Fibroblast of pulmonary artery (primary cell): ENCODE measurements around the gene CBX3.
"Not testable (repeated sequence)": the region's sequence is repeated elsewhere in the genome, so short reads cannot be mapped to it uniquely, and the experiment has no call there.

Experiments used
- DNase-seq: peaks from one replicate; pipeline ENCODE4 v3.0.0-alpha.2; 2010; ENCODE audit warnings: low read depth
- H3K4me3 ChIP-seq: replicated peaks from 2 replicates; pipeline ENCODE4 v1.5.1; 2011; ENCODE audit warnings: low read depth, mild to moderate bottlenecking, control low read depth, low read length, moderate library complexity
- TF ChIP-seq, protein P1 (sequence below): IDR thresholded peaks from 2 replicates; pipeline ENCODE4 v1.5.1; 2011; ENCODE audit warnings: mild to moderate bottlenecking, control low read depth, low read length, inconsistent platforms; ENCODE audit errors: missing control alignments

The CBX3 gene

DNA sequence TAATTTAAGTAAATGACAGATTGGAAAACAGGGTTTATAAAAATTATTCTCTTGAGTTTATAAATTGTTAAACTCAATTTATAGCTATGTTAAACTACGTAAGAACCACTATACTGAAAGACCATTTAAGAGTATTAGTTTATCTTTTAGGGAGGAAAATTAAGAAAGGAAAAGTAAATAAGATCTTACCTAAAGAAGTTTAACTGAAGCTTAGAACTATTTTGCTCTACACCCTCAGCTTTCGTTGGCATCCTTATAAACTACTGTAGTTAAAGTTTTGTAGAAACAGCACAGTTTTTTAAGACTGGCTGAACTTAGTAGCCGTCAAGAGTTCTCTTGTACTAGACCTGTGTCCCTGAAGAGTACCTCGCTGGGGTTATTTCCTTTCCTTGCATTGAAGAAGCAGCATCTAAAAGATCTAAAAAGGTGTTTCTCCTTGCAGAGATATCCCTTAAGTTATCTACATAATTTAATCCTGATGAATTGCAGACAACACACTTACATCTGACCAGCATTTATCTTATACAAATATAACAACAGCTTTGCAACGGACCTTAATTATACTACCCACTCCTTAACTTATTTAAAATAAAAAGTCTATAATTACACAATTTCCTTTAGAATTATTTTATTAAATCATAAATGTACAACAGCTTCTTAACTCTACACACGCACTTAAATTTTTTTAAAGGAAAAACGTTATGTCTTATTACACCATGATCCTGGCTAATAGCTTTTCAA lies 10.1 kb upstream of the CBX3 start:
- no peak for DNase-seq
- TF ChIP-seq, protein P1, sequence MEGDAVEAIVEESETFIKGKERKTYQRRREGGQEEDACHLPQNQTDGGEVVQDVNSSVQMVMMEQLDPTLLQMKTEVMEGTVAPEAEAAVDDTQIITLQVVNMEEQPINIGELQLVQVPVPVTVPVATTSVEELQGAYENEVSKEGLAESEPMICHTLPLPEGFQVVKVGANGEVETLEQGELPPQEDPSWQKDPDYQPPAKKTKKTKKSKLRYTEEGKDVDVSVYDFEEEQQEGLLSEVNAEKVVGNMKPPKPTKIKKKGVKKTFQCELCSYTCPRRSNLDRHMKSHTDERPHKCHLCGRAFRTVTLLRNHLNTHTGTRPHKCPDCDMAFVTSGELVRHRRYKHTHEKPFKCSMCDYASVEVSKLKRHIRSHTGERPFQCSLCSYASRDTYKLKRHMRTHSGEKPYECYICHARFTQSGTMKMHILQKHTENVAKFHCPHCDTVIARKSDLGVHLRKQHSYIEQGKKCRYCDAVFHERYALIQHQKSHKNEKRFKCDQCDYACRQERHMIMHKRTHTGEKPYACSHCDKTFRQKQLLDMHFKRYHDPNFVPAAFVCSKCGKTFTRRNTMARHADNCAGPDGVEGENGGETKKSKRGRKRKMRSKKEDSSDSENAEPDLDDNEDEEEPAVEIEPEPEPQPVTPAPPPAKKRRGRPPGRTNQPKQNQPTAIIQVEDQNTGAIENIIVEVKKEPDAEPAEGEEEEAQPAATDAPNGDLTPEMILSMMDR: no peak
- no peak overlapping the region for H3K4me3 ChIP-seq

DNA sequence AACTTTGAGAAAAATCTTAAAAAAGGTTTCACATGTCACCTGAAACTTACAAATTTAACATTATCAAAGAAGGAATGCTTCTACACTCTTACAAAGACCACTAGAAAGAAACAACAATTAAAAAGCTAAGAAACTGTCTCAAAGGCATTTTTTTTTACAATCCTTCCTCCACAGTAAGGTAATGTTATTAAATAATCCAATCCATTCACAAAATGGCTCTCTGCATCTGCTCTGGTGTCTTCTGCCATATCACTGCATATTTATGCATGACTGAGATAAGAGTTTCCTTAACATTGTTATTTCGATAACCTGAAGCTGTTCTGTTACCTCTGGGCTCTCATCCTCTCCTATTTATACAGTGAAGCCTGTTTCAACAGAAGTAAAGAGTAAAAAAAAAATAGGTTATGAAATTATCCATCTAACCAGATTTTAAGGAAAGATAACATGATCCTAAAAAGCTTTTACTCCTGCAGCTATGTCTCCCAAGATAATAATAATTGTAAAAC lies 9.5 kb upstream of the CBX3 start:
- no peak overlapping the region for H3K4me3 ChIP-seq
- no peak for DNase-seq
- TF ChIP-seq, protein P1: no peak

DNA sequence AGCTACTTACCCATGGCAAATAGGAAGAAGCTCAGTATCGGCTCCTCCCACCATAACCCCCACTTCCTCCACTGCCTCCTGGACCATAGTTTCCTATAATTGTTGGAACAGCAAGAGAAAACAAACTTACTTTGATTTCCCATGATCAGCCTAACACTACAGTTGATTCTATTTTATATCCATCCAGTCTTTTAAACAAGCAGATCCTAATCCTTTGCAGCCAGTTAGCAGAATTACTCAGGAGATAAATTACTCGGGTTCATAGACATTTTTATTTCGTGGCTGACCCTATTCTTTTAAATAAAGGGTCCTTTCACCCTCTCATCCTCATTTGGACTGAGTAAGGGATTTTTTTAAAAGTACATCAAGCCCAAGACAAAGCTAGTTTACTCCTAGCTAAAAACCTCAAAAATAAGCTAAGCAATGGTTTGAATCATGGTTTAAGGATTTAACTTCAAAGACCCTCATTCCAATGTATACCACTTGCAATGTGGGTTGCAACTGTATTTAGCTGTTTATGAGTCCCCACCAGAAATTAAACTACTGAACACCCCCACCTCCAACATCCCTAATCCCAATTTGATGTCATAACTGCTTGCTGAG lies 9.0 kb upstream of the CBX3 start:
- DNase-seq: no peak
- H3K4me3 ChIP-seq: no peak overlapping the region
- TF ChIP-seq, protein P1: no peak

DNA sequence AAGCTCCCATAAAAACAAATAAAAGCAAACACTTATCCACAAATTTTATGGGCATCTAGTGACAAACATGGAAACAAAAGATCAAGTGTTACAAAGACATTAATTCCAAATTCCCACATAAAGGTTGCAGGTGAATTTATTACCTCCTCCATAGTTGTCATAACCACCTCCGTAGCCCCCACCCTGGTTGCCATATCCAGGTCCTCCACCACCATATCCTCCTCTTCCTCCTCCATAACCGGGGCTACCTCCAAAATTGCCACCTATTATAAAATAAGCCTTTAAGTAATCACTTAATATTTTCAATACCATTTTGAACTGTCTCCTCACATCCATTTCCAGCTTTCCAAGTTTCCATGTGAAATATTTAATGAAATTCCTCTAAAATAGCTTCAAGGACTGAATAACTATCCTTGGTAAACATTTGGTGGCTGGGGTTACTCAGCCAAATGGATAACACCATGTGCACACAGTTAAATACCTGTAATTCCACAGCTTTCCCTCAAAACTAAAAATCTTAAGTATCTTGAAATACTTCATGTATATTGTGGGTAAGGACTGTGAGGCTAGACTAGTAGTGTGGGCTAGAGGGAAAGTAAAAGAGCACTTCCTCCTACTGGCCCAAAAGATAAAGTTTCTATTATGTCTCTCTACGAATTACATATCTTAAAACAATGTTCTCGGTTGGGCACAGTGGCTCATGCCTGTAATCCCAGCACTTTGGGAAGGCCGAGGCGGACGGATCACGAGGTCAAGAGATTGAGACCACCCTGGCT lies 7.9 kb upstream of the CBX3 start:
- no peak for DNase-seq
- H3K4me3 ChIP-seq: no peak overlapping the region

DNA sequence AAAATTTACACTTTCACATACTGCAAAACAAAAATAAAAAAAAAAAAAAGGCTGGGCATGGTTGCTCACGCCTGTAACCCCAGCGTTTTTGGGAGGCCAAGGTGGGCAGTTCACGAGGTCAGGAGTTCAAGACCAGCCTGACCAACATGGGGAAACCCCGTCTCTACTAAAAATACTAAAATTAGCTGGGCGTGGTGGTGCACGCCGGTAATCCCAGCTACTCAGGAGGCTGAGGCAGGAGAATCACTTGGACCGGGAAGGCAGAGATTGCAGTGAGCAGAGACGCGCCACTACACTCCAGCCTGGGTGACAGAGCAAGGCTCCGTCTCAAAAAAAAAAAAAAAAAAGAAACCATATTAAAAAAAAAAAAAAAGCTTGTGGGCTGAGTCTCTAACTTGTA lies 6.8 kb upstream of the CBX3 start:
- not testable (repeated sequence) for H3K4me3 ChIP-seq, DNase-seq

More for the DNA sequence above, 7.9 kb upstream of the CBX3 start:
- TF ChIP-seq, protein P1: no peak

DNA sequence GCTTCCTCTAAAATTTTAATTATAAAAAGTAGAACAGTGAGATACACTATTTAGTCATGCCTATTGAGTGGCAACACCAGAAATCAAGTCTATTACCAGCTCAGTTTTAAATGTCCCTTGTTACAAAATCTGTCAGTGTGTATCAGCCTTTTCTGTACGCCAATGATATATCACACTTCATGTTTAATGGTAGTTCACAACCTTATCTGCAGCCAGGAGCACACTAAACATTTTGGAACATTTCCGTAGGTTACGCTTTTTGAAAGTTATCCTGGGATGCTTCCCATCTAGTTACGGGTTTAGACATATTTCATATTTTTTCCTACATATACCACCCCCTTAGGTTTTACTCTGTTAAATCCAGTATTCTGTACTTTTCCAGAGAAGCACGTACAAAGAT lies 6.4 kb upstream of the CBX3 start:
- H3K4me3 ChIP-seq: no peak overlapping the region
- no peak for DNase-seq
- TF ChIP-seq, protein P1: no peak
